Endothelial cell of umbilical vein (primary cell): ENCODE data around the gene STH.

ENCODE experiments used
- CTCF ChIP-seq, 2 donors: IDR thresholded peaks; 1 replicate in 1 of 2; 2 replicates in 1 of 2; pipeline ENCODE4 v1.5.1; 2011; ENCODE audit warnings: low read length in 2 of 2, mild to moderate bottlenecking in 2 of 2, moderate library complexity in 2 of 2, control low read depth in 1 of 2, inconsistent platforms in 1 of 2, low read depth in 1 of 2; ENCODE audit not compliant: insufficient read depth in 1 of 2; ENCODE audit errors: extremely low read depth in 1 of 2
- EZH2 ChIP-seq: IDR thresholded peaks from 2 replicates; pipeline ENCODE4 v1.6.1; 2012; ENCODE audit warnings: borderline replicate concordance, low read depth, mild to moderate bottlenecking, moderate library complexity, low read length, inconsistent platforms; ENCODE audit not compliant: severe bottlenecking
- JUN ChIP-seq: IDR thresholded peaks from 2 replicates; pipeline ENCODE4 v1.6.1; 2011; ENCODE audit warnings: borderline replicate concordance, low read depth; ENCODE audit not compliant: insufficient read length, insufficient read depth
- POLR2A ChIP-seq: IDR thresholded peaks from 2 replicates; pipeline ENCODE4 v1.6.1; 2012; ENCODE audit warnings: low read depth, mild to moderate bottlenecking, control low read depth, low read length
- POLR2AphosphoS5 ChIP-seq: IDR thresholded peaks from 2 replicates; pipeline ENCODE4 v1.6.1; 2012; ENCODE audit warnings: low read depth, mild to moderate bottlenecking, control low read depth, low read length, moderate library complexity; ENCODE audit not compliant: insufficient read depth
- TF ChIP-seq, protein P1 (sequence below): IDR thresholded peaks from 2 replicates; pipeline ENCODE4 v1.6.1; 2011; ENCODE audit not compliant: insufficient read depth, insufficient read length

GRCh38 chr17:46026166-46027047 lies 27.4 kb downstream of the STH start:
- TF ChIP-seq POLR2A (no peak), CTCF (IDR thresholded peaks at IDR 0.05; ENCODE audit: extremely low read depth in 1 of 2, insufficient read depth in 1 of 2, low read depth in 1 of 2, low read length in 2 of 2) (no peak), POLR2AphosphoS5 (no peak), JUN (no peak), EZH2 (no peak)
- TF ChIP-seq, protein P1, sequence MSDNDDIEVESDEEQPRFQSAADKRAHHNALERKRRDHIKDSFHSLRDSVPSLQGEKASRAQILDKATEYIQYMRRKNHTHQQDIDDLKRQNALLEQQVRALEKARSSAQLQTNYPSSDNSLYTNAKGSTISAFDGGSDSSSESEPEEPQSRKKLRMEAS = no peak
